ENCODE data around the gene LIMA1.

Gene LIMA1

GRCh38 chr12:50232206-50232605 lies 51.1 kb downstream of the LIMA1 start:
- no peak overlapping the region for H3K27ac ChIP-seq

GRCh38 chr12:50231346-50231745 lies 52.0 kb downstream of the LIMA1 start:
- no peak overlapping the region for H3K27ac ChIP-seq
- no peak for TF ChIP-seq ZFX (IDR thresholded peaks at IDR 0.05)
- TF ChIP-seq, protein P1, sequence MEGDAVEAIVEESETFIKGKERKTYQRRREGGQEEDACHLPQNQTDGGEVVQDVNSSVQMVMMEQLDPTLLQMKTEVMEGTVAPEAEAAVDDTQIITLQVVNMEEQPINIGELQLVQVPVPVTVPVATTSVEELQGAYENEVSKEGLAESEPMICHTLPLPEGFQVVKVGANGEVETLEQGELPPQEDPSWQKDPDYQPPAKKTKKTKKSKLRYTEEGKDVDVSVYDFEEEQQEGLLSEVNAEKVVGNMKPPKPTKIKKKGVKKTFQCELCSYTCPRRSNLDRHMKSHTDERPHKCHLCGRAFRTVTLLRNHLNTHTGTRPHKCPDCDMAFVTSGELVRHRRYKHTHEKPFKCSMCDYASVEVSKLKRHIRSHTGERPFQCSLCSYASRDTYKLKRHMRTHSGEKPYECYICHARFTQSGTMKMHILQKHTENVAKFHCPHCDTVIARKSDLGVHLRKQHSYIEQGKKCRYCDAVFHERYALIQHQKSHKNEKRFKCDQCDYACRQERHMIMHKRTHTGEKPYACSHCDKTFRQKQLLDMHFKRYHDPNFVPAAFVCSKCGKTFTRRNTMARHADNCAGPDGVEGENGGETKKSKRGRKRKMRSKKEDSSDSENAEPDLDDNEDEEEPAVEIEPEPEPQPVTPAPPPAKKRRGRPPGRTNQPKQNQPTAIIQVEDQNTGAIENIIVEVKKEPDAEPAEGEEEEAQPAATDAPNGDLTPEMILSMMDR (conservative IDR thresholded peaks at IDR 0.05), result no peak

More at GRCh38 chr12:50232206-50232605, 51.1 kb downstream of the LIMA1 start:
- no peak for TF ChIP-seq ZFX (IDR thresholded peaks at IDR 0.05)
- TF ChIP-seq, protein P1 (conservative IDR thresholded peaks at IDR 0.05), result no peak

GRCh38 chr12:50230217-50230616 lies 53.1 kb downstream of the LIMA1 start:
- TF ChIP-seq, protein P1 (conservative IDR thresholded peaks at IDR 0.05), result no peak
- TF ChIP-seq ZFX (IDR thresholded peaks at IDR 0.05), result no peak
- H3K27ac ChIP-seq, result no peak overlapping the region

DNA sequence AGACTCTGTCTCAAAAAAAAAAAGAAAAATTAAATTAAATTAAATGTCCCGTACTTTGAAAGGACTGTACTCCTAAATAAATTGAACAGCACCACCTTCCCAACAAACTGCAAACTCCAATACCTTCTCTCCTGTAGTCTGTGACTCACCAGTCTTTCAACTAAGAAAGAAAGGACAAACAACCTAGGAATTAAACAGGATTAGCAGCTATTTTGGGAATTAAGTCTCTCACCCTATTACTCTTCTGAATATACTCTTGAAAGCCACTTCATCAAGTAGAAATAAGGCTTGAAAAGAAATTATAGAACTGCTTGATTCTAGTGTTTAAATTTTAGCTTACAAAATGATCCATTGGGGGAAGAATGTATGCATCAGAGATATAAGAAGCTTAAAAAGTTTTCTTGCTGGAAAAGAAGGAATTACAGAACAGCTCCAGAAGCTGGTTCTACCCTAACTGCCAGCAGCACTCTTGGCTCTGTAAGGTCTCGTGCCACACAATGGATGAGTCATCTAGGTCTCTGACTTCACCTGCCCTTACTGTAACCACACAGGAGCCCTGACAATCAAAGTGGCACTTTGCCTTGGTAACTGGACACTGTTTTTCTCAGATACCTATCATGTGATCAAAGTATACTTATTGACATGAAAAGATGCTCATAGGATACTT lies 59.2 kb downstream of the LIMA1 start:
- H3K27ac ChIP-seq, result no peak overlapping the region
- TF ChIP-seq, protein P1 (conservative IDR thresholded peaks at IDR 0.05), result no peak
- no peak for TF ChIP-seq ZFX (IDR thresholded peaks at IDR 0.05)

GRCh38 chr12:50222275-50222783 lies 61.0 kb downstream of the LIMA1 start:
- H3K27ac ChIP-seq, result peak overlapping the region; percentile 9; the same call in 1 of the 2 replicates
- TF ChIP-seq, protein P1 (conservative IDR thresholded peaks at IDR 0.05), result no peak
- no peak for TF ChIP-seq ZFX (IDR thresholded peaks at IDR 0.05)

DNA sequence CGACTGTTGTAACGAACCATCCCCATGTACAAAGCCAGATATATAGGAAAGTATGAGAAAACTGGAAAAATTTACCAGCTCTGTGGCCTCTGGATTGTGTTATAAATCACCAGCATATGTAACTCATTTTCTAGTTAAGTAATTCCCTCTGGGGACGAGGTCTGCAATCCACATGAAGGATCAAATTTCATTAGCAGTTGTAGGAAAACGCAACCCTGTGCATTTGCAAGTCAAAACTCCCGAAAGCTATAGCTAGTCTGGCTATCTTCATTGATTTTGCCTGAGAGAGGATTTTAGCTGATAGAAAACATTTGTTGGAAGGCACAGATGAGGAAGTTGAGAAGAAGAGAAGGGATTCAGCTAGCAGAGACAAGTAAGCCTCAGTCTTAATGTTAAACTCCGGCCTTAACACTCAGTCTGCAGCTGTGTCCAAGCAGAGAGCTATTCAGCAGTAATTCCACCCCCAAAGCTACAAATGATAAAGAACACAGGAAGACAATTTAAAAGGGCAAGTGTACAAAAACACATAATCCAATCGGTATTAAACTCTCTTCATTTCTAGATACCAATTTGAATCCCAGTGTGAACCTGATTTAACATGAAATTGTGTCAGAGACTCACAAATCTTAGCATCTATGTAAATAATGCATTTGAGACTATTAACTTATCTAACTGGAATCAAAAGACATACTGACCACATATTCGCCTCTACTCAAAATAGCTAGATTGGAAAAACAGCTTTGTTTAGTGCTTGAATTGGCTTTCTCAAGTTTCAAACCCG lies 61.9 kb downstream of the LIMA1 start:
- TF ChIP-seq, protein P1 (conservative IDR thresholded peaks at IDR 0.05), result no peak
- no peak for TF ChIP-seq ZFX (IDR thresholded peaks at IDR 0.05)
- no peak overlapping the region for H3K27ac ChIP-seq
